NCI-H526 (cell line): Measurements from ENCODE around the gene PCID2.

Experiments
- DNase-seq, 2 experiments: peaks; one replicate each; lab custom pipeline; 2025; lab: John Stamatoyannopoulos, UW

PCID2 gene

GRCh38 chr13:113149711-113150549 lies 58.5 kb downstream of the PCID2 start:
- DNase-seq, result no peak

GRCh38 chr13:113148940-113149503 lies 59.4 kb downstream of the PCID2 start:
- no peak for DNase-seq

- DNase-seq, result no peak
Measured at GRCh38 chr13:113148407-113148806, 60.1 kb downstream of the PCID2 start.

- DNase-seq, result no peak
Measured at GRCh38 chr13:113147206-113147605, 61.3 kb downstream of the PCID2 start.

- no peak for DNase-seq
Measured at GRCh38 chr13:113146750-113147149, 61.7 kb downstream of the PCID2 start.

- DNase-seq, result no peak
Measured at GRCh38 chr13:113145911-113146598, 62.4 kb downstream of the PCID2 start.

- no peak for DNase-seq
Measured at GRCh38 chr13:113145496-113145895, 63.0 kb downstream of the PCID2 start.

- DNase-seq, result no peak
Measured at GRCh38 chr13:113144255-113144629, 64.2 kb downstream of the PCID2 start.

- DNase-seq, result no peak
Measured at GRCh38 chr13:113143466-113144254, 64.8 kb downstream of the PCID2 start.

GRCh38 chr13:113142876-113143275 lies 65.6 kb downstream of the PCID2 start:
- no peak for DNase-seq

GRCh38 chr13:113141601-113141970 lies 66.9 kb downstream of the PCID2 start:
- DNase-seq, result no peak

- DNase-seq, result no peak
Measured at GRCh38 chr13:113140677-113141600, 67.5 kb downstream of the PCID2 start.

- DNase-seq, result no peak
Measured at GRCh38 chr13:113139577-113139976, 68.9 kb downstream of the PCID2 start.

- DNase-seq, result no peak
Measured at GRCh38 chr13:113138792-113139551, 69.5 kb downstream of the PCID2 start.

GRCh38 chr13:113137691-113138298 lies 70.7 kb downstream of the PCID2 start:
- DNase-seq, result no peak

- DNase-seq, result no peak
Measured at GRCh38 chr13:113135281-113135760, 73.1 kb downstream of the PCID2 start.

- DNase-seq, result no peak
Measured at GRCh38 chr13:113129921-113130750, 78.3 kb downstream of the PCID2 start.

GRCh38 chr13:113129480-113129879 lies 79.0 kb downstream of the PCID2 start:
- DNase-seq, result no peak
